Lower lobe of right lung (tissue), 2 donors: ENCODE data around the gene HES5. TPM values are rescaled to one million over a fixed set of nuclear protein-coding genes. Genes with fewer than 3 reads are reported as not detected.
A peak's percentile ranks its signal among the peaks of the same experiment; 100 is the strongest.

Source experiments
- ATAC-seq, 2 donors: fragments of 200-7000 bp; cut with Tn5 transposase; one replicate each; pipeline ENCODE4 v1.9.1; 2020 to 2022; ENCODE audit warnings: mild to moderate bottlenecking in 2 of 2, moderate library complexity in 2 of 2
- DNase-seq: peaks from one replicate; pipeline ENCODE4 v3.0.0-alpha.2; 2020
- H3K27ac ChIP-seq: fragments of 200-600 bp; one replicate; pipeline ENCODE4 v1.8.0; 2022
- H3K27me3 ChIP-seq: fragments of 200-600 bp; one replicate; pipeline ENCODE4 v1.8.0; 2022; ENCODE audit warnings: low read depth
- H3K36me3 ChIP-seq: fragments of 200-600 bp; one replicate; pipeline ENCODE4 v1.8.0; 2022; ENCODE audit warnings: mild to moderate bottlenecking
- H3K4me1 ChIP-seq: fragments of 200-600 bp; one replicate; pipeline ENCODE4 v1.8.0; 2022
- H3K4me3 ChIP-seq: fragments of 200-600 bp; one replicate; pipeline ENCODE4 v1.8.0; 2022; ENCODE audit warnings: mild to moderate bottlenecking
- H3K9me3 ChIP-seq: fragments of 200-600 bp; one replicate; pipeline ENCODE4 v1.8.0; 2022
- CTCF ChIP-seq: fragments of 200-600 bp; IDR thresholded peaks from one replicate; pipeline ENCODE4 v1.8.0; 2022; ENCODE audit warnings: antibody characterized with exemption, mild to moderate bottlenecking
- intact Hi-C: fragments of 100-400 bp; cut with DNase I; formaldehyde crosslinking; loops from one replicate; pipeline ENCODE4 v1.11.0; 2022
- total RNA-seq: library from RNA; stranded (reverse); fragmentation: NEBNext Ultra II Directional; extraction: Animal tissue kit (Norgen Biotek cat#: 25700); gene quantifications from one replicate; pipeline ENCODE4 v1.2.1, GENCODE V29; 2021
- donor health status: DM: no; HTN: yes; CAD: no; lungs with severe emphysema.

The HES5 gene
- total RNA-seq, 1 donor from 2014 or later = 1.5 TPM

- Histone ChIP-seq H3K4me3 (peak overlapping the region; percentile 95), H3K4me1 (peaks cover 44% of the 10 kb centered on the region), H3K9me3 (no peaks in the 10 kb centered on the region), H3K36me3 (peaks cover 37% of the 10 kb centered on the region), H3K27ac (no peak overlapping the region), H3K27me3 (peaks cover 11% of the 10 kb centered on the region)
- intact Hi-C loops = no loop called here
- no peak for DNase-seq
- TF ChIP-seq CTCF = no peak
- no peak for ATAC-seq
Observed at GRCh38 chr1:2523191-2523890, 6.7 kb downstream of the HES5 start.

- Histone ChIP-seq H3K27me3 (peaks cover under 1% of the 10 kb centered on the region), H3K4me1 (peaks cover 38% of the 10 kb centered on the region), H3K27ac (no peak overlapping the region), H3K4me3 (no peak overlapping the region), H3K36me3 (peaks cover 48% of the 10 kb centered on the region), H3K9me3 (no peaks in the 10 kb centered on the region)
- DNase-seq = no peak
- intact Hi-C loops = no loop called here
- TF ChIP-seq CTCF = no peak
- no peak for ATAC-seq
Observed at GRCh38 chr1:2522230-2522629, 7.8 kb downstream of the HES5 start.

- H3K4me3 ChIP-seq = no peak overlapping the region
- peaks cover 62% of the 10 kb centered on the region for H3K36me3 ChIP-seq
- no peak overlapping the region for H3K27ac ChIP-seq
- intact Hi-C loops = no loop called here
- H3K9me3 ChIP-seq = no peaks in the 10 kb centered on the region
- peaks cover 30% of the 10 kb centered on the region for H3K4me1 ChIP-seq
- no peak for DNase-seq
- TF ChIP-seq CTCF = no peak
- H3K27me3 ChIP-seq = no peaks in the 10 kb centered on the region
- no peak for ATAC-seq
Observed at GRCh38 chr1:2520806-2521205, 9.3 kb downstream of the HES5 start.

- no peak for DNase-seq
Observed at GRCh38 chr1:2520206-2520605, 9.9 kb downstream of the HES5 start.

GRCh38 chr1:2519729-2520128, 10.3 kb downstream of the HES5 start:
- intact Hi-C loops = no loop called here
- ATAC-seq = no peak
- Histone ChIP-seq H3K36me3 (peaks cover 72% of the 10 kb centered on the region), H3K4me1 (peaks cover 19% of the 10 kb centered on the region), H3K4me3 (no peak overlapping the region), H3K27ac (no peak overlapping the region), H3K9me3 (no peaks in the 10 kb centered on the region), H3K27me3 (no peaks in the 10 kb centered on the region)
- DNase-seq = no peak
- no peak for TF ChIP-seq CTCF

More at GRCh38 chr1:2520206-2520605, 9.9 kb downstream of the HES5 start:
- H3K4me3 ChIP-seq = no peak overlapping the region
- H3K27me3 ChIP-seq = no peaks in the 10 kb centered on the region
- no peak for TF ChIP-seq CTCF
- no peaks in the 10 kb centered on the region for H3K9me3 ChIP-seq
- no peak overlapping the region for H3K27ac ChIP-seq
- no peak for ATAC-seq
- intact Hi-C loops = no loop called here
- H3K4me1 ChIP-seq = peaks cover 24% of the 10 kb centered on the region
- H3K36me3 ChIP-seq = peaks cover 67% of the 10 kb centered on the region
